HEK293T (cell line): Measurements from ENCODE around the gene LHPP.

ENCODE experiments used
- CTBP1 ChIP-seq: fragments of 450-650 bp; IDR thresholded peaks from 2 replicates; pipeline ENCODE4 v1.6.1; 2016; ENCODE audit warnings: borderline replicate concordance
- ELF4 ChIP-seq: fragments of 450-650 bp; IDR thresholded peaks from 2 replicates; pipeline ENCODE4 v1.6.1; 2017; ENCODE audit warnings: antibody characterized with exemption
- FOXA1 ChIP-seq: fragments of 450-650 bp; IDR thresholded peaks from 2 replicates; pipeline ENCODE4 v1.6.1; 2016; ENCODE audit warnings: mild to moderate bottlenecking
- FOXM1 ChIP-seq: fragments of 450-650 bp; IDR thresholded peaks from 2 replicates; pipeline ENCODE4 v1.6.1; 2017; ENCODE audit warnings: mild to moderate bottlenecking, borderline replicate concordance
- L3MBTL2 ChIP-seq: fragments of 450-650 bp; conservative IDR thresholded peaks from 2 replicates; pipeline ENCODE4 v1.6.1; 2016; ENCODE audit warnings: mild to moderate bottlenecking
- NFRKB ChIP-seq: fragments of 450-650 bp; IDR thresholded peaks from 2 replicates; pipeline ENCODE4 v1.6.1; 2016; ENCODE audit warnings: mild to moderate bottlenecking, moderate library complexity
- PKNOX1 ChIP-seq: fragments of 450-650 bp; IDR thresholded peaks from 2 replicates; pipeline ENCODE4 v1.6.1; 2016
- SP1 ChIP-seq: fragments of 450-650 bp; IDR thresholded peaks from 2 replicates; pipeline ENCODE4 v1.6.1; 2017
- SUZ12 ChIP-seq: fragments of 450-650 bp; IDR thresholded peaks from 2 replicates; pipeline ENCODE4 v1.6.1; 2016; ENCODE audit warnings: mild to moderate bottlenecking
- ZNF384 ChIP-seq: fragments of 450-650 bp; IDR thresholded peaks from 2 replicates; pipeline ENCODE4 v1.6.1; 2016

- TF ChIP-seq L3MBTL2, result no peak
- TF ChIP-seq ELF4, result no peak
- TF ChIP-seq PKNOX1, result no peak
- TF ChIP-seq SP1, result no peak
- TF ChIP-seq FOXA1, result no peak
- TF ChIP-seq FOXM1, result no peak
- no peak for TF ChIP-seq CTBP1
- no peak for TF ChIP-seq SUZ12
- no peak for TF ChIP-seq ZNF384
- TF ChIP-seq NFRKB, result no peak
Measured at GRCh38 chr10:124656113-124656490, 194.5 kb downstream of the LHPP start.
